Aorta (tissue), 5 donors: ENCODE measurements around the gene MAP2K5. TPM values are rescaled to one million over a fixed set of nuclear protein-coding genes. Genes with fewer than 3 reads are reported as not detected.

ENCODE experiments used
- ATAC-seq: fragments of 200-7000 bp; cut with Tn5 transposase; one replicate; pipeline ENCODE4 v1.9.1; 2022; ENCODE audit warnings: moderate library complexity; ENCODE audit not compliant: low FRiP score
- DNase-seq, 2 donors: peaks; one replicate each; pipeline ENCODE4 v3.0.0-alpha.2; 2020
- H3K27ac ChIP-seq, 2 donors: one replicate each; pipeline ENCODE4 v1.5.1; 2013; ENCODE audit warnings: low read length in 2 of 2, mild to moderate bottlenecking in 2 of 2, moderate library complexity in 2 of 2, control low read depth in 1 of 2, inconsistent platforms in 1 of 2, low read depth in 1 of 2
- H3K27me3 ChIP-seq, 2 donors: one replicate each; pipeline ENCODE4 v1.6.1; 2013; ENCODE audit warnings: control low read depth in 1 of 2, low read length in 1 of 2, mild to moderate bottlenecking in 1 of 2, moderate library complexity in 1 of 2; ENCODE audit not compliant: insufficient read depth in 2 of 2, control insufficient read depth in 1 of 2
- H3K36me3 ChIP-seq, 2 donors: one replicate each; pipeline ENCODE4 v1.6.1; 2013; ENCODE audit warnings: control low read depth in 1 of 2, low read length in 1 of 2, mild to moderate bottlenecking in 1 of 2; ENCODE audit not compliant: insufficient read depth in 2 of 2, control insufficient read depth in 1 of 2
- H3K4me1 ChIP-seq, 2 donors: one replicate each; pipeline ENCODE4 v1.6.1; 2013; ENCODE audit warnings: low read length in 2 of 2, control low read depth in 1 of 2, mild to moderate bottlenecking in 1 of 2, moderate library complexity in 1 of 2; ENCODE audit not compliant: insufficient read depth in 2 of 2, control insufficient read depth in 1 of 2
- H3K4me3 ChIP-seq, 2 donors: one replicate each; pipeline ENCODE4 v1.5.1; 2013; ENCODE audit warnings: low read length in 2 of 2, control low read depth in 1 of 2, mild to moderate bottlenecking in 1 of 2
- H3K9me3 ChIP-seq: one replicate; pipeline ENCODE4 v1.6.1; 2013; ENCODE audit warnings: mild to moderate bottlenecking, low read length; ENCODE audit not compliant: control insufficient read depth
- WGBS, 2 donors: extraction: QIAGEN DNeasy Blood & Tissue Kit; methylation state at CpG; one replicate each; pipeline ENCODE4 v1.1.7; 2013; 5-methylcytosine and 5-hydroxymethylcytosine counted together
- intact Hi-C, 2 donors: fragments of 100-400 bp; cut with DNase I; formaldehyde crosslinking; loops; one replicate each; pipeline versions ENCODE4 v1.14.2 to v1.15.0; 2022
- polyA plus RNA-seq, 2 donors: library from polyadenylated mRNA; stranded (reverse); fragments of 200-250 nt; gene quantifications; one replicate each; pipeline ENCODE4 v1.2.3, GENCODE V29; 2013
- total RNA-seq, 2 donors: library from RNA; stranded (reverse); fragmentation: NEBNext Ultra II Directional; extraction: Animal tissue kit (Norgen Biotek cat#: 25700); gene quantifications; one replicate each; pipeline ENCODE4 v1.2.1, GENCODE V29; 2021
- donor health status: healthy with polysubstance abuse.
- donor health status: Bipolar disorder and iron deficiency.
- donor health status: DM: no; HTN: no; CAD: no.
- donor health status: DM: no; HTN: no; CAD: no.
- donor health status: DM: yes; HTN: yes; CAD: no.

The MAP2K5 gene
- total and polyA plus RNA-seq, 4 donors: 7.3 to 29.2 (median 17.1) TPM

- DNase-seq (no peak), ATAC-seq (no peak)
- no peaks in the 10 kb centered on the region for H3K4me1 ChIP-seq
- no peak overlapping the region for H3K27ac ChIP-seq
- intact Hi-C loops: no loop called here
- no peaks in the 10 kb centered on the region for H3K9me3 ChIP-seq
- H3K36me3 ChIP-seq: peaks cover 0 to 2% of the 10 kb centered on the region in 2 donors
- H3K27me3 ChIP-seq: no peaks in the 10 kb centered on the region
- WGBS, 2 donors: 78 to 81% methylated on average over 4 of the region's 4 CpGs
- H3K4me3 ChIP-seq: no peak overlapping the region
Measured at GRCh38 chr15:67691450-67691849, 148.9 kb downstream of the MAP2K5 start.

DNA sequence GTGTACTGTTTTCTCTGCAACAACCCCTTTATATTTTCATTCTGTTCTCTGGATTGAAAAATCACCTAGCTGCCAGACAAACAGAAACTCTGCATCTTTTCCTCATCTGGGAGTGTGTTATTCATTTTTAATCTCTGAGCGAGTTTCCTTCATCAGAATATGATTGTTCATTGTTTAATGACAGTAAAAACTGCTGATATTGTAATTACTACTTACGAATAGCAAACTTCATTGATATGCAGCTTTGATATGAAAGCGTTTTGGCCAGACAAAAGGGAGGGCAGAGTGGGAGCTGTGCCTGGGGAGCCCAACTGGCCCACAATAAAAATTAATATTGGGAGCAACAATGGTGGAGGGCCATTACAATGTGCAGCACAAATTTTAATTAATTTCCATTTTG is 150.1 kb downstream of the MAP2K5 start:
- no peaks in the 10 kb centered on the region for H3K4me1 ChIP-seq
- intact Hi-C loops: no loop called here
- 95 to 96% methylated on average over 3 of the region's 3 CpGs for WGBS, 2 donors

GRCh38 chr15:67696087-67696486 is 153.6 kb downstream of the MAP2K5 start:
- Histone ChIP-seq H3K4me3 (no peak overlapping the region), H3K9me3 (no peaks in the 10 kb centered on the region), H3K27ac (no peak overlapping the region), H3K4me1 (no peaks in the 10 kb centered on the region), H3K27me3 (no peaks in the 10 kb centered on the region), H3K36me3 (peaks cover 0 to 2% of the 10 kb centered on the region in 2 donors)
- 95 to 97% methylated on average over 1 of the region's 1 CpG for WGBS, 2 donors
- DNase-seq: no peak
- ATAC-seq: no peak
- intact Hi-C loops: no loop called here

More for the DNA sequence above, 150.1 kb downstream of the MAP2K5 start:
- no peak overlapping the region for H3K4me3 ChIP-seq
- H3K27me3 ChIP-seq: no peaks in the 10 kb centered on the region
- peaks cover 0 to 2% of the 10 kb centered on the region in 2 donors for H3K36me3 ChIP-seq
- H3K27ac ChIP-seq: no peak overlapping the region
- no peak for DNase-seq
- ATAC-seq: no peak
- no peaks in the 10 kb centered on the region for H3K9me3 ChIP-seq

DNA sequence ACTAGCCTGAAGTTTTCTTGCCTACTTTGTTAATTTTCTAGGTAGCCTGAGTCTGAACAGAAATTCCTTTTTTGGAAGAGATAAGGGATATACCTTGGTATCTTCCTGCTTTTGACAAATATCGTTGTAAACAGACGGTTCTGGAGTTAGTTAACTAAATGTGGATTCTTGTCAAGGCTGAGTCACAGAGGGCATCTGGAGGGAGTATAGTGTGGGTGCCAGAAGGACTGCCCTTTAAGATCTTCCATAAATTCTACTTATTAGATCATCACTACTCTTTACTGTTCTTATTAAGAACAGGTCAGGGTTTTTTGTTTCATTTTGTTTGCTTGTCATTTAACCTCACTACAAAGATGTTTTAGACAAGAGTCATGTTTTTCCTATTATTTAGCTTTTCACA is 157.5 kb downstream of the MAP2K5 start:
- ATAC-seq: no peak

DNA sequence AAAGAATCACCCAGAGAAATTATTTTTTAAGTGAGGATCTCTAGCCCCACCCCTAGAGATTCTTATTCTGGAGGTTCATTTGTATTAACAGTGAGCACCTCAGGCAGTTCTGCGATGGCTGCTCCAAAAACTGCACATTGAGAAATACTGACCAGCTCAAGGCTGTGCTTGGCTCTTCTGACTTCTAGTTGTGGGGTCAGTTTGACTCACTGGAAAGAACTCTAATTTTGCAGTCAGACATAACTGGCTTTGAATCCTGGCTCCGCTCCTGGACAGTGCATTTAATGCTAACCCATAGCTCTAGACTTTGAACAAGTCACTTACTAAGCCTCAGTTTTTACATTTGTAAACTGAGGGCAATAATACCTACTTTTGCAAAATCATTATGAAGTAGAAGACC is 159.2 kb downstream of the MAP2K5 start:
- intact Hi-C loops: no loop called here
- no peaks in the 10 kb centered on the region for H3K27me3 ChIP-seq
- ATAC-seq (no peak), DNase-seq (no peak)
- H3K27ac ChIP-seq: no peak overlapping the region
- WGBS, 2 donors: 98% methylated on average over 2 of the region's 2 CpGs
- no peak overlapping the region for H3K4me3 ChIP-seq
- H3K4me1 ChIP-seq: no peaks in the 10 kb centered on the region
- no peaks in the 10 kb centered on the region for H3K9me3 ChIP-seq
- H3K36me3 ChIP-seq: peaks cover 0 to 4% of the 10 kb centered on the region in 2 donors

More for the DNA sequence above, 157.5 kb downstream of the MAP2K5 start:
- Histone ChIP-seq H3K27me3 (no peaks in the 10 kb centered on the region), H3K27ac (no peak overlapping the region), H3K36me3 (peaks cover 0 to 2% of the 10 kb centered on the region in 2 donors), H3K9me3 (no peaks in the 10 kb centered on the region), H3K4me3 (no peak overlapping the region), H3K4me1 (no peaks in the 10 kb centered on the region)
- intact Hi-C loops: no loop called here
- WGBS, 2 donors: 89 to 96% methylated on average over 2 of the region's 2 CpGs
- no peak for DNase-seq

DNA sequence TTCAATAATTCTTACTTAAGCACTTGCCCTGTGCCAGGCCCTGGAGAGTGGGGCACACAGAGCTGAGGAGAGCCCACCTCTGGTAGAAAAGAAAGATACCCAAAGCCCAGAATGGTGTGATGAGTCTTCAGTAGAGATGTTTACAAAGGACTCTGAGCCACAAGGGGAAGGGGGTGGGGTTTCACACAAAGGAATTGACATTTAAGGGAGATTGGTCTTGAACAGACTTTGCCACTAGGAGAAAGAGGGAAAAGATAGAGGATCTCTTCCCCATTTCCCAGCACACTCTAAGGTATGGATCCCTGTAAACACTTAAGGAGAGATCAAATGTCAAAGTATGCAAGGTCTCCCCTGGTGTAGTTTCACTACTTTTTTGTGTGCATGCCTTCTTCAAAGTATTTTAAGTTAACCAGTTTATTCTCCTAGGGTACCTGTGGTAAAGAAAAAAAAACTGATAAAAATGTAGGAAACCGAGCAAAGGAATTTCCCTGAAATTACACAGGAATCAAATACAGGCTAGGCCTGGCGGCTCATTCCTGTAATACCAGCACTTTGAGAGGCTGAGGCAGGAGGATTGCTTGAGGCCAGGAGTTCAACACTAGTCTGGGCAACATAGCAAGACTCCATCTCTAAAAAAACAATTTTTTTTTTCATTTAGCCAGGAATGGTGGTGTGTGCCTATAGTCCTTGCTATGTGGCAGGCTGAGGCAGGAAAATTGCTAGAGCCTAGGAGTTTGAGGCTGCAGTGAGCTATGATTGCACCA is 165.2 kb downstream of the MAP2K5 start:
- Histone ChIP-seq H3K36me3 (peaks cover 4 to 5% of the 10 kb centered on the region in 2 donors), H3K27me3 (no peaks in the 10 kb centered on the region), H3K4me3 (no peak overlapping the region), H3K4me1 (no peaks in the 10 kb centered on the region), H3K9me3 (no peaks in the 10 kb centered on the region), H3K27ac (no peak overlapping the region)
- DNase-seq (no peak), ATAC-seq (no peak)
- intact Hi-C loops: no loop called here
- WGBS, 2 donors: 93 to 96% methylated on average over 2 of the region's 2 CpGs

GRCh38 chr15:67708500-67708899 is 166.0 kb downstream of the MAP2K5 start:
- Histone ChIP-seq H3K27me3 (no peaks in the 10 kb centered on the region), H3K36me3 (peaks cover 4 to 5% of the 10 kb centered on the region in 2 donors), H3K9me3 (no peaks in the 10 kb centered on the region), H3K4me1 (no peaks in the 10 kb centered on the region), H3K4me3 (no peak overlapping the region), H3K27ac (no peak overlapping the region)
- ATAC-seq (no peak), DNase-seq (no peak)
- WGBS, 2 donors: 83 to 86% methylated on average over 4 of the region's 4 CpGs
- intact Hi-C loops: no loop called here

- WGBS, 2 donors: 85 to 87% methylated on average over 2 of the region's 2 CpGs
- H3K9me3 ChIP-seq: no peaks in the 10 kb centered on the region
- H3K36me3 ChIP-seq: peaks cover under 1 to 2% of the 10 kb centered on the region in 2 donors
- H3K4me3 ChIP-seq: no peak overlapping the region
- H3K27me3 ChIP-seq: no peaks in the 10 kb centered on the region
- DNase-seq (no peak), ATAC-seq (no peak)
- no peak overlapping the region for H3K27ac ChIP-seq
- intact Hi-C loops: no loop called here
- H3K4me1 ChIP-seq: no peaks in the 10 kb centered on the region
Measured at GRCh38 chr15:67715170-67715569, 172.7 kb downstream of the MAP2K5 start.

- WGBS, 2 donors: 89 to 94% methylated on average over 4 of the region's 4 CpGs
- no peak for DNase-seq
- no peak for ATAC-seq
- Histone ChIP-seq H3K9me3 (no peaks in the 10 kb centered on the region), H3K27me3 (no peaks in the 10 kb centered on the region), H3K36me3 (peaks cover 0 to 2% of the 10 kb centered on the region in 2 donors), H3K4me1 (no peaks in the 10 kb centered on the region), H3K4me3 (no peak overlapping the region), H3K27ac (no peak overlapping the region)
- intact Hi-C loops: no loop called here
Measured at GRCh38 chr15:67716171-67716570, 173.7 kb downstream of the MAP2K5 start.
